GM12891 (cell line): ENCODE measurements around the gene TMEM270. TPM values are rescaled to one million over a fixed set of nuclear protein-coding genes. Genes with fewer than 3 reads are reported as not detected.
"Not testable (repeated sequence)": the region's sequence is repeated elsewhere in the genome, so short reads cannot be mapped to it uniquely, and the experiment has no call there.

Experiments
- DNase-seq: peaks from one replicate; pipeline ENCODE4 v3.0.0; 2011; ENCODE audit warnings: low spot score; ENCODE audit not compliant: insufficient read length
- FAIRE-seq: peaks from 2 replicates; lab custom pipeline; 2011; peaks lifted over from hg19 to GRCh38; lab: Jason Lieb, UNC
- PAX5 ChIP-seq: IDR thresholded peaks from 2 replicates; pipeline ENCODE4 v1.6.1; 2011; ENCODE audit warnings: low read length, moderate library complexity, mild to moderate bottlenecking; ENCODE audit not compliant: insufficient read depth, severe bottlenecking
- POLR2A ChIP-seq: IDR thresholded peaks from 2 replicates; pipeline ENCODE4 v1.6.1; 2011; ENCODE audit warnings: low read depth, low read length, control low read depth
- POLR2AphosphoS5 ChIP-seq: IDR thresholded peaks from 2 replicates; pipeline ENCODE4 v1.6.1; 2011; ENCODE audit warnings: low read depth, low read length, control low read depth
- POU2F2 ChIP-seq: IDR thresholded peaks from 2 replicates; pipeline ENCODE4 v1.6.1; 2011; ENCODE audit warnings: low read depth, mild to moderate bottlenecking, control low read depth, low read length, moderate library complexity
- SPI1 ChIP-seq: IDR thresholded peaks from 2 replicates; pipeline ENCODE4 v1.6.1; 2011; ENCODE audit warnings: low read depth, low read length, control low read depth
- TAF1 ChIP-seq: IDR thresholded peaks from 2 replicates; pipeline ENCODE4 v1.6.1; 2011; ENCODE audit warnings: low read depth, low read length, control low read depth
- polyA plus RNA-seq: library from polyadenylated mRNA; unstranded; fragments of >200 nt; gene quantifications from one replicate; pipeline ENCODE4 v1.2.1, GENCODE V29; 2012; ENCODE audit warnings: low read depth, missing spikeins, inconsistent platforms; ENCODE audit not compliant: missing spikeins

TMEM270 gene
- polyA plus RNA-seq, result not detected

DNA sequence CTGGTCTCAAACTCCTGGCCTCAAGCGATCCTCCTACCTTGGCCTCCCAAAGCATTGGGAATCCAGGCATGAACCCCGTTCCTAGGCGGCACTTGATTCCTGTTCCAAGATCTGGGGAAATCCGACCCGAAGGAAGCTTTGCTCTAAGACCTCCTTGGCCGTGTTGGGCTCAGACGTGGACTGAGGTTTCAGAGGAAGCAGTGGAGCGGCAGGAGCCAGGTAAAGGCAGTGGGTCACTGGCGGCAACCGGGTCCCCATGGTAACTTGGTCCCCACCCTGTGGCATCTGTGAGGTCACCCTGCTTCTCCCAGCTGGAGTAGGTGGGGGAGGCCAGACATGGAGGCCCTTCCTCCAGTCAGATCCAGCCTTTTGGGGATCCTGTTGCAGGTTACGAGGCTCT lies at the start of gene TMEM270:
TMEM270 (plus strand) TSS at position 301 of the 400 bp plus-strand sequence; CDS start at position 337, 36 bp downstream.
- TF ChIP-seq POLR2A (no peak), POU2F2 (no peak)
- DNase-seq (no peak), FAIRE-seq (no peak)

DNA sequence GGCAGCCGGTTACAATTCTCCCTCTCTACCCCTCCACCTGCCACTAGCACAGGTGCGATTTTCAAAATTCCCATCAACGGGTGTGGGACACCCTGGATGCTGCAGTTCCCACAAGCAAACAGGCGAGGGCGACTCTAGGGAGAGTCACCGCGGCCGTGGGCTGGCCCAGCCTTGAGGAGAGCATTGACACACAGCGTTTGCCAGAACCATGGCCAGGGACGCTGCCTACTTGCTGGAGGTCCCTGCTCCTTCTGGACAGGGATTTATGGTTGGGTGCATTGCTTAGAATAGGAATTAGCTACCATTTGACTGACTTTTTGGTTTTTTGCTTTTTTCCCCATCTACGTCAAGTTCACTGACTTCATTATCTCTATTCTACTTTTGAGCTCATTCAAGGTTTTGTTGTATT lies 49.2 kb upstream of the TMEM270 start:
- peak; percentile 74 for FAIRE-seq
- no peak for TF ChIP-seq PAX5
- no peak for TF ChIP-seq POU2F2
- no peak for TF ChIP-seq TAF1
- TF ChIP-seq POLR2A, result no peak
- no peak for TF ChIP-seq POLR2AphosphoS5
- no peak for TF ChIP-seq SPI1
- DNase-seq, result peak; percentile 58

GRCh38 chr7:73812996-73813395 lies 48.0 kb upstream of the TMEM270 start:
- no peak for FAIRE-seq
- no peak for DNase-seq
- TF ChIP-seq POU2F2 (no peak), POLR2AphosphoS5 (no peak), SPI1 (no peak), POLR2A (no peak)

GRCh38 chr7:73815436-73815835 lies 45.5 kb upstream of the TMEM270 start:
- DNase-seq (no peak), FAIRE-seq (no peak)
- TF ChIP-seq POLR2AphosphoS5 (no peak), SPI1 (no peak), PAX5 (no peak), POU2F2 (no peak), TAF1 (no peak)

- TF ChIP-seq PAX5, result no peak
- no peak for TF ChIP-seq SPI1
- no peak for TF ChIP-seq POLR2A
- no peak for TF ChIP-seq POU2F2
- no peak for TF ChIP-seq POLR2AphosphoS5
- TF ChIP-seq TAF1, result no peak
- no peak for FAIRE-seq
- no peak for DNase-seq
Observed at GRCh38 chr7:73817121-73817520, 43.8 kb upstream of the TMEM270 start.

DNA sequence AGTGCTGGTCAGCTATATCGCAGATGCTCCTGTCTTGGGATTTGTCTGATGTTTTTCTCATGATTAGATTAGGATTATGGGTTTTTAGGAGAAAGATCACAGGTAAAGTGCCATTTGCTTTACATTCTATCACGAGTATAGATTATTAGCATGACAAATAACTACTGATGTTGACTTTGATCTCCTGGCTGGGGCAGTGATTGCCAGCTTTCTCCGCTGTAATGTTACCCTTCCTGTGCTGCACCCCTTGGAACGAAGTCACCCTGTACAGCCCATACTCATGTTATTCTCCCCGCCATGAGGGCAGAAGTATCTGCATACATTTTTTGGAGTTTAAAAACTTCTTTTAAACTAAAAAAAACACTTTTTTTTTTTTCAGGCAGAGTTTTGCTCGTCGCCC lies 40.9 kb upstream of the TMEM270 start:
- no peak for FAIRE-seq
- TF ChIP-seq PAX5, result no peak
- TF ChIP-seq POLR2A, result no peak
- no peak for TF ChIP-seq SPI1
- no peak for TF ChIP-seq POU2F2
- no peak for TF ChIP-seq TAF1
- no peak for TF ChIP-seq POLR2AphosphoS5
- no peak for DNase-seq

DNA sequence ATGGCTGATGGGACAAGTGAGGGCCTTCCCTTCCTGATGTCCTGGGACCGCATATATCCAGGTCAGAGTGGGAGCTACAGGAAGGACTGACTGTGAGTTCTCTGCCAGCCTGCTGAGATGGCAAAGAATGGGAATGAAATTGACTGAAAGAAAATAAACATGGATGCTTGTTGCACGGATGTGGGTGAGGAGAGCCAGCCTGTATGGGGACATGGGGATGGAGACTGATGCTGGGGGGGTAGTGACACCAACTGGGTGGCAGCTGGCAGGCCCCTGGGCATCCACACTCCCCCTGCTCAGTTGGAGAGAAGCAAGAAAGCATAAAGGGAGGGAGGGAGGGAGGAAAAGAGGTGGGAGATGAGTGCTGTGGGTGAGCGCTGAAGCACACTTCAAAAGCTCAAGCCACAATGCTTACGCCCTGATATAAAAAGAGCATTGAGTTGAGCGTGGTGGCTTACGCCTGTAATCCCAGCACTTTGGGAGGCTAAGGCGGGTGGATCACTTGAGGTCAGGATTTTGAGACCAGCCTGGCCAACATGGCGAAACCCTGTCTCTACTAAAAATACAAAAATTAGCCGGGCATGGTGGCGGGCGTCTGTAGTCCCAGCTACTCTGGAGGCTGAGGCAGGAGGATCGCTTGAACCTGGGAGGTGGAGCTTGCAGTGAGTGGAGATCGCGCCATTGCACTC lies 39.2 kb upstream of the TMEM270 start:
- not testable (repeated sequence) for DNase-seq, FAIRE-seq

- FAIRE-seq, result no peak
Observed at GRCh38 chr7:73822319-73823173, 38.4 kb upstream of the TMEM270 start.

GRCh38 chr7:73823257-73823656 lies 37.7 kb upstream of the TMEM270 start:
- TF ChIP-seq POLR2AphosphoS5, result no peak
- TF ChIP-seq POU2F2, result no peak
- TF ChIP-seq SPI1, result no peak
- TF ChIP-seq TAF1, result no peak
- TF ChIP-seq POLR2A, result no peak
- no peak for TF ChIP-seq PAX5
- FAIRE-seq (no peak), DNase-seq (no peak)

More at GRCh38 chr7:73822319-73823173, 38.4 kb upstream of the TMEM270 start:
- DNase-seq, result no peak
- no peak for TF ChIP-seq SPI1
- TF ChIP-seq PAX5, result no peak
- TF ChIP-seq POLR2A, result no peak
- no peak for TF ChIP-seq TAF1

DNA sequence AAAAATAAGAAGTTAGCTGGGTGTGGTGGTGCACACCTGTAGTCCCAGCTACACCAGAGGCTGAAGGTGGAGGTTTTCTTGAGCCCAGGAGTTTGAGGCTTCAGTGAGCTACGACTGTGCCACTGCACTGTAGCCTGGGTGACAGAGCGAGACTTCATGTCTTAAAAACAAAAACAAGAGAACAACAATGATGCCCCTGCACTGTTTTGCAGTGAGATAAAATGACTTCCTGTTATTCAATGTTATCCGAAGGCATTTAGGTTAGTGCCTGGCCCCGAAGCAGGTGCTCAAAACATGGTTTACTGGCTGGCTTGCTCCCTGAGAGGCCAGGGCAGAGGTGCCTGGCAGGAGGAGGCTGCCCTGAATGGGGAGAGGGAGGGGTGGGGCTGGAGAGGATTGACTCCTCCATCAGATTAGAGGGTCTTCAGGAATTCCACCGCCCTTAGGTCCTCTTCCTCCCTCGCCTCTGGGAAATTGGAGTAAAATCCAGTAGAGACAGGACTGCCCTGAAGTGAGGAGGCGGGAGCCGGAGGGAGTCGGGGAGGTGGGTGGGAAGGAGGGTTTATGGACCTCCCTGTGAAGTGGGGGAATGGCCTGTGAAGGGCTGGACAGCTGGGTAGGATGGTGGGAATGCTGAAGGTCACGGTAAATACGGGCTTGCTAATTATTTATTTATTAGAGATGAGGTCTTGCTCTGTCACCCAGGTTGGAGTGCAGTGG lies 36.9 kb upstream of the TMEM270 start:
- DNase-seq (no peak), FAIRE-seq (no peak)
- no peak for TF ChIP-seq POLR2AphosphoS5
- no peak for TF ChIP-seq PAX5
- TF ChIP-seq SPI1, result no peak
- no peak for TF ChIP-seq TAF1
- TF ChIP-seq POLR2A, result no peak
- no peak for TF ChIP-seq POU2F2
